ENCODE results near the gene SUPT16H.

SUPT16H gene

DNA sequence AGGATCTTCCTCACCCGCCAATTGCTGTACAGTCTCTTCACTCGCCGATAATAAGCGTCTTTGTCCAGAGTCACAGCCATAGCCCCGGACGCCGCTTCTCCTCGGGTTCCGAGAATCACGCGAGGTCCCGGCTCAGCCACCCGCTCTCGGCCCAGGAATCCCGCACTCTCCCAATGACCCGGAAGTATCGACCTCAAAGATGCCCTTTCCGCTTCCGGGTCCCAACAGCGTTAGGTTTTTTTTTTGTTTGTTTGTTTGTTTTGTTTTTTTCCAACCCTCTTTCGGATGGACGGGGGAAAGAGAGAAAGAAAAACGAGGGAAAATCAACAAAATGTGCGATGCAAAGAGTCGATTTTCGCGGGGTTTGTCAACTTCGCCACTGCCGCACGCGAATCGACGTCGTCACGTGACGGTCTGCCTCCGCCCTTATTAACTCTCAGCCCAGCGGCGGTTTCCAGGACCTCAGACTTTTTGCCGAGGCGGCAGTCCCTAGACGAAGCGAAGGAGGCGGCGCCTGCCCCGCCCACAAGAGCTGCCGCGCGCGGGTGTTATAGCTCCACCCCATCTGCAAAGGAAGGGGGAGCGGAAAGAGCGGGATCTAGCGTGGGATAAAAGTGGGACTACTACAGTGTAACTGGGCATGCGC is at the start of gene SUPT16H:
Gene SUPT16H, minus strand, starts transcription at position 172 of the 646 bp plus-strand sequence. Its CDS starts 92 bp downstream, at position 80.
- Mint-ChIP-seq H3K36me3 (ENCODE audit: insufficient read depth) (peaks cover 27% of the 10 kb centered on the region), H3K27me3 (no peaks in the 10 kb centered on the region)

DNA sequence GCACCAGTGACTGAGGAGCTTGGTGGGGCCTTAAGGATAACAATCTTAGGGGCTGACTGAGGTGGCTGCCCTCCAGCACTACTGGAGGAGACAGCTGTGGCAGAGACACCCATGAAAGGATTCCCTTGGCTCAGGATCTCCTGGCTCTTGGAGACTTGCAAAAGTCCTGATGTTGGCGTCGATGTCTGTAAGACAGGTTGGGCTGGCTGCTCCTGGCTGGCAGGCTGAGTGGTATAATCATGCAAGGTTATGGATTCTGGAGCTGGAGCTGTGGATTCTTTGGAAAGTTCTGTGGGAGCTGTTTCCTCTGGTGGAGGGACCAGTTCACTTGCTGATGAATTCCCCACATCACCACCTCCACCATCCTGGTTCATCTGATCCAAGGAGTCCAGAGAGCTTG is 47.3 kb upstream of the SUPT16H start:
- H3K27me3 Mint-ChIP-seq: no peaks in the 10 kb centered on the region
- DNase-seq (ENCODE audit: low spot score in 2 of 2): no peak
- ATAC-seq (replicated peaks; ENCODE audit: extremely low read depth, poor library complexity, severe bottlenecking): no peak
- H3K27ac Mint-ChIP-seq (ENCODE audit: low read depth): no peak overlapping the region
- H3K4me1 Mint-ChIP-seq: peaks cover 48% of the 10 kb centered on the region
- H3K4me3 Mint-ChIP-seq: no peak overlapping the region
- peaks cover 45% of the 10 kb centered on the region for H3K36me3 Mint-ChIP-seq (ENCODE audit: insufficient read depth)
- H3K9me3 Mint-ChIP-seq: no peaks in the 10 kb centered on the region

More for the DNA sequence above, at the start of gene SUPT16H:
- no peaks in the 10 kb centered on the region for H3K9me3 Mint-ChIP-seq
- peak; percentile 94 for ATAC-seq (replicated peaks; ENCODE audit: extremely low read depth, poor library complexity, severe bottlenecking)
- peak within 1 kb of the TSS; percentile 94 for H3K4me3 Mint-ChIP-seq
- DNase-seq (ENCODE audit: low spot score in 2 of 2): peak; percentile 87 to 91
- peak within 1 kb of the TSS; percentile 98 for H3K27ac Mint-ChIP-seq (ENCODE audit: low read depth)
- H3K4me1 Mint-ChIP-seq: peaks cover 28% of the 10 kb centered on the region

DNA sequence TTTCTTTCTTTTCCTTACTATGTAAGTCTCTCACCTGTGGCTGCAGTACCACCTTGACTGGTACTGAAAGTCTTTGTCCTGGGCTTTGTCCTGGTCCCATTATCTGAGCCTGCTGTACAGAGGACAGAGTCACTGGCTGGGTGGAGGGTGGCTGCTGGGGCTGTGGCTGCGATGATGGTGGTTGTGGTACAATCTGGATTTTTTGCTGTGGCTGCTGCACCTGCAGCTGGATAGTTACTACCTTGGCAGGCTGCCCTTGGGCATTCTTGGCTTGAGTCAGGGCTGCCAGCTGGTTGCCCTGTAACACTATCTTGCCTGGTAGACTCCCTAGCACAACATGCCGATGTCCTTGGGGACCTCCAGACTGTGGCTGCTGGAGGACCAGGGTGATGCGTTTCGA is 45.1 kb upstream of the SUPT16H start:
- Mint-ChIP-seq H3K36me3 (ENCODE audit: insufficient read depth) (peaks cover 57% of the 10 kb centered on the region), H3K4me1 (peaks cover 32% of the 10 kb centered on the region), H3K4me3 (no peak overlapping the region), H3K27me3 (no peaks in the 10 kb centered on the region), H3K9me3 (no peaks in the 10 kb centered on the region), H3K27ac (ENCODE audit: low read depth) (no peak overlapping the region)
- DNase-seq (ENCODE audit: low spot score in 2 of 2): no peak
- ATAC-seq (replicated peaks; ENCODE audit: extremely low read depth, poor library complexity, severe bottlenecking): no peak

DNA sequence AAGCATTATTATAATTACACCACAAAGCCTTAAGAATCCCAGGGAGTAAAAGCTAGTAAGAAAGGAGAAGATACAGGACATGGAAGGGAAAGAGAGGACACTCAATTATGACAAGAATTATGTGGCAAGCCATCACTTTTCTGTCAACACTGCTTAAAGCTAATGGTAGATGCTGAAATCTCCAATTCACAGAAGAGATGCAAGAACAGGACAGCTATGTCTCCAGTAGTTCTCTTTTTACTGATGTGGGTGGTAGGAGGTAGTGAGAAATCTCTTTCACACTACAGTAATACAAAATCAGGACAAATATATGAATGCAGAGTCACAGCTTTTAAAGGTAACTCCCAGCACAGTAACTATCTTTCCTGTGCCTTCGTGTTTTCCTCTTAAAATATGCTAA is 42.9 kb upstream of the SUPT16H start:
- Mint-ChIP-seq H3K9me3 (no peaks in the 10 kb centered on the region), H3K36me3 (ENCODE audit: insufficient read depth) (peaks cover 71% of the 10 kb centered on the region), H3K27me3 (no peaks in the 10 kb centered on the region), H3K4me1 (peaks cover 17% of the 10 kb centered on the region), H3K4me3 (no peak overlapping the region), H3K27ac (ENCODE audit: low read depth) (no peak overlapping the region)
- no peak for ATAC-seq (replicated peaks; ENCODE audit: extremely low read depth, poor library complexity, severe bottlenecking)
- DNase-seq (ENCODE audit: low spot score in 2 of 2): no peak

DNA sequence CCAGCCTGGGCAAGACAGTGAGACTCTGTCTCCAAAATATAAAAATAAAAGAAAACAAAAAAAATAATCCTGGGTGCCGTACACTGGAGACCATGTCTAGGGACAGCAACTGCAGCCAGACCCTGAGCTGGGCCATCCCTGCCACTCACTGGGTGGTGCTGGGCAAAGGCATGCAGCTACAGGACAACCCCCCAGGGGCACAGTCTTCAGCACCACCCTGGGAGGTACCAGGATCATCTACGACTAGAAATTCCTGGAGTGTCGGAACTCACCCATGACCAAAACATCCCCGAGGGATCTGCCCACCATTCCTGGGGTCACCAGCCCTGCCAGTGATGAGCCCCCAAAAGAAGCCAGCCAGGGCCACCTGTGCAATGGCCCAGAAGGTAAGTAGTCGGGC is 35.7 kb upstream of the SUPT16H start:
- Mint-ChIP-seq H3K36me3 (ENCODE audit: insufficient read depth) (peaks cover 69% of the 10 kb centered on the region), H3K27ac (ENCODE audit: low read depth) (no peak overlapping the region), H3K4me1 (no peaks in the 10 kb centered on the region), H3K4me3 (no peak overlapping the region), H3K27me3 (no peaks in the 10 kb centered on the region), H3K9me3 (no peaks in the 10 kb centered on the region)
- no peak for ATAC-seq (replicated peaks; ENCODE audit: extremely low read depth, poor library complexity, severe bottlenecking)
- no peak for DNase-seq (ENCODE audit: low spot score in 2 of 2)

GRCh38 chr14:21415329-21415728 is 31.5 kb upstream of the SUPT16H start:
- Mint-ChIP-seq H3K27me3 (no peaks in the 10 kb centered on the region), H3K4me3 (no peak overlapping the region), H3K4me1 (no peaks in the 10 kb centered on the region), H3K36me3 (ENCODE audit: insufficient read depth) (peaks cover 76% of the 10 kb centered on the region), H3K27ac (ENCODE audit: low read depth) (no peak overlapping the region), H3K9me3 (no peaks in the 10 kb centered on the region)
- ATAC-seq (replicated peaks; ENCODE audit: extremely low read depth, poor library complexity, severe bottlenecking) (no peak), DNase-seq (ENCODE audit: low spot score in 2 of 2) (no peak)

DNA sequence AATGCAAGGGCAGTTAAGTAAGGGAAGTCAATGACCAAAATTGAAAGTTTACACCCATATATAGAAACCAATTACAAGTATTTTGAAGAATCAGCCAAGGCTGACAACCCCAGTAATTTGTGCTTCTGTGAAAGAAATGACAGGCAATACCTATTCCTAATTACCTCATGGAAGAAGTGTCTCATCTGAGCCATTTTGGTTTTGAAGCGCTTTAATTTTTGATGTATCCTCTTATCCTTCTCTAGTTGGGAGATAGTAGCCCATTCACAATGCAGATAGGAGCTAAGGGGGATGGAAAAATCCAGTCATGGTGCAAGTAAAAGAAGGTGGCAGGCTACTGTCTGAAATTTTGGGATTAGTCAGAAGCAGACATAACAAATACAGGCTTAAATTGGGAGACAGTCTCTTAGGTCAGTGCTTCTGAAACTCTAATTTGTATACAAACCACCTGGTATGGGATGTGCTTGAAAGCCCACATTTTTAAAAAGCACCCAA is 30.4 kb upstream of the SUPT16H start:
- H3K4me3 Mint-ChIP-seq: no peak overlapping the region
- no peak for ATAC-seq (replicated peaks; ENCODE audit: extremely low read depth, poor library complexity, severe bottlenecking)
- no peaks in the 10 kb centered on the region for H3K4me1 Mint-ChIP-seq
- peaks cover 80% of the 10 kb centered on the region for H3K36me3 Mint-ChIP-seq (ENCODE audit: insufficient read depth)
- no peaks in the 10 kb centered on the region for H3K27me3 Mint-ChIP-seq
- no peaks in the 10 kb centered on the region for H3K9me3 Mint-ChIP-seq
- no peak overlapping the region for H3K27ac Mint-ChIP-seq (ENCODE audit: low read depth)
- DNase-seq (ENCODE audit: low spot score in 2 of 2): no peak

- no peaks in the 10 kb centered on the region for H3K9me3 Mint-ChIP-seq
- no peak overlapping the region for H3K4me3 Mint-ChIP-seq
- DNase-seq (ENCODE audit: low spot score in 2 of 2) (no peak), ATAC-seq (replicated peaks; ENCODE audit: extremely low read depth, poor library complexity, severe bottlenecking) (no peak)
- H3K27me3 Mint-ChIP-seq: no peaks in the 10 kb centered on the region
- no peak overlapping the region for H3K27ac Mint-ChIP-seq (ENCODE audit: low read depth)
- H3K36me3 Mint-ChIP-seq (ENCODE audit: insufficient read depth): peaks cover 95% of the 10 kb centered on the region
- H3K4me1 Mint-ChIP-seq: no peaks in the 10 kb centered on the region
These were observed 24.3 kb upstream of the SUPT16H start for GRCh38 chr14:21408147-21408546.

- Mint-ChIP-seq H3K36me3 (ENCODE audit: insufficient read depth) (peaks cover 95% of the 10 kb centered on the region), H3K27ac (ENCODE audit: low read depth) (no peak overlapping the region), H3K4me1 (no peaks in the 10 kb centered on the region), H3K27me3 (no peaks in the 10 kb centered on the region), H3K4me3 (no peak overlapping the region), H3K9me3 (no peaks in the 10 kb centered on the region)
- DNase-seq (ENCODE audit: low spot score in 2 of 2): no peak
- ATAC-seq (replicated peaks; ENCODE audit: extremely low read depth, poor library complexity, severe bottlenecking): no peak
These were observed 22.4 kb upstream of the SUPT16H start for GRCh38 chr14:21406213-21406612.

DNA sequence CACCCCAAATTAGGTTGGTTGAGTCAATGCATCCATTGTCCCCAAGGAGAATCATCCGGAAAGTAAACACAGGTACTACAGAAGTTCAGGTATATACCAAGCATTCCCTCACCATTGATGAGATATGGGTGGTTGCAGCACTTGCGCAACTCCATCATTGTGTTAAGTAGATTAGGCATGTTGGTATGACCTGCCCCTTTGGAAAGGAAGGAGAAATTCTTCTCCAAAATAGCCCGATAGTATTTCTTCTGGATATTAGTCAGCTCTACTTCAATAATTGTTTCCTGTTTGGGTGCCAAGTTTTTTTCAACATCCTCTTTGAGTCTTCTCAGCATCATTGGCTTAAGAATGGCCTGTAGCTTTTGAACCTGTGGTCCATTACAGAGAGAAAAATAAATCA is 21.3 kb upstream of the SUPT16H start:
- Mint-ChIP-seq H3K36me3 (ENCODE audit: insufficient read depth) (peaks cover 95% of the 10 kb centered on the region), H3K4me1 (no peaks in the 10 kb centered on the region), H3K4me3 (no peak overlapping the region), H3K9me3 (no peaks in the 10 kb centered on the region), H3K27ac (ENCODE audit: low read depth) (no peak overlapping the region), H3K27me3 (no peaks in the 10 kb centered on the region)
- ATAC-seq (replicated peaks; ENCODE audit: extremely low read depth, poor library complexity, severe bottlenecking) (no peak), DNase-seq (ENCODE audit: low spot score in 2 of 2) (no peak)

GRCh38 chr14:21399311-21399870 is 15.6 kb upstream of the SUPT16H start:
- peaks cover 83% of the 10 kb centered on the region for H3K36me3 Mint-ChIP-seq (ENCODE audit: insufficient read depth)
- H3K4me1 Mint-ChIP-seq: no peaks in the 10 kb centered on the region
- no peaks in the 10 kb centered on the region for H3K9me3 Mint-ChIP-seq
- DNase-seq (ENCODE audit: low spot score in 2 of 2) (no peak), ATAC-seq (replicated peaks; ENCODE audit: extremely low read depth, poor library complexity, severe bottlenecking) (no peak)
- no peak overlapping the region for H3K27ac Mint-ChIP-seq (ENCODE audit: low read depth)
- H3K27me3 Mint-ChIP-seq: no peaks in the 10 kb centered on the region
- no peak overlapping the region for H3K4me3 Mint-ChIP-seq

- Mint-ChIP-seq H3K36me3 (ENCODE audit: insufficient read depth) (peaks cover 83% of the 10 kb centered on the region), H3K27ac (ENCODE audit: low read depth) (no peak overlapping the region), H3K4me1 (no peaks in the 10 kb centered on the region), H3K9me3 (no peaks in the 10 kb centered on the region), H3K27me3 (no peaks in the 10 kb centered on the region), H3K4me3 (no peak overlapping the region)
- no peak for DNase-seq (ENCODE audit: low spot score in 2 of 2)
- no peak for ATAC-seq (replicated peaks; ENCODE audit: extremely low read depth, poor library complexity, severe bottlenecking)
These were observed 15.1 kb upstream of the SUPT16H start for GRCh38 chr14:21398901-21399300.

DNA sequence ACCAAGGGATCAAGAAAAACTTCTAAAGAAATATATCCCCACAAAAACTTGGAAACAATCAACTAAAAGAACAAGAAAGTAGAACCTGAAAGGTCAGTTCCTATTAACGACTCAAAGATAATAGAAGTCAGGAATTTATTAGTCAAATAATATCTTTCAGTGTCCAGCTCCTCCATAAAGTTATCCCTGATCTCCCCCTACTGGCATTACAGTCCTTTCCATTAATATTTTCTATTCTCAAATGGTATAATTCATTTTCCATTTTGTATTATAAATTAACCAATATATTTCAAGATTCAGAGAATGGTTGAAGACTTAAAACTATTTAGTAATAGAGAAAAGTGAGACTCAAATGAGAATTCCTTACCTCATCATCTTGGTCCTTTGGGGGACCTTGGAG is 11.6 kb upstream of the SUPT16H start:
- Mint-ChIP-seq H3K27ac (ENCODE audit: low read depth) (no peak overlapping the region), H3K36me3 (ENCODE audit: insufficient read depth) (peaks cover 80% of the 10 kb centered on the region)

More for the DNA sequence above, 11.6 kb upstream of the SUPT16H start:
- Mint-ChIP-seq H3K9me3 (no peaks in the 10 kb centered on the region), H3K4me3 (no peak overlapping the region), H3K27me3 (no peaks in the 10 kb centered on the region), H3K4me1 (no peaks in the 10 kb centered on the region)
- ATAC-seq (replicated peaks; ENCODE audit: extremely low read depth, poor library complexity, severe bottlenecking) (no peak), DNase-seq (ENCODE audit: low spot score in 2 of 2) (no peak)

Measured in central memory CD8-positive, alpha-beta T cell (primary cell).